GM13977 (cell line): Measurements from ENCODE around the gene GNAT1.

Source experiments
- DNase-seq: peaks from one replicate; pipeline ENCODE4 v3.0.0; 2012; ENCODE audit warnings: low spot score
- in situ Hi-C: fragments of 300-500 bp; cut with MboI; formaldehyde crosslinking; loops from one replicate; pipeline ENCODE4 v1.12.0; 2022; ENCODE audit warnings: low sequenced_read_pairs, low pct_unique_long_range_greater_than_20kb, mixed read lengths, inconsistent platforms; ENCODE audit not compliant: unreplicated experiment
- TF ChIP-seq, protein P1 (sequence below): IDR thresholded peaks from 2 replicates; pipeline ENCODE4 v1.5.1; 2012; ENCODE audit warnings: mild to moderate bottlenecking, control low read depth; ENCODE audit not compliant: insufficient read depth; ENCODE audit errors: extremely low read depth, missing control alignments

GNAT1 gene

DNA sequence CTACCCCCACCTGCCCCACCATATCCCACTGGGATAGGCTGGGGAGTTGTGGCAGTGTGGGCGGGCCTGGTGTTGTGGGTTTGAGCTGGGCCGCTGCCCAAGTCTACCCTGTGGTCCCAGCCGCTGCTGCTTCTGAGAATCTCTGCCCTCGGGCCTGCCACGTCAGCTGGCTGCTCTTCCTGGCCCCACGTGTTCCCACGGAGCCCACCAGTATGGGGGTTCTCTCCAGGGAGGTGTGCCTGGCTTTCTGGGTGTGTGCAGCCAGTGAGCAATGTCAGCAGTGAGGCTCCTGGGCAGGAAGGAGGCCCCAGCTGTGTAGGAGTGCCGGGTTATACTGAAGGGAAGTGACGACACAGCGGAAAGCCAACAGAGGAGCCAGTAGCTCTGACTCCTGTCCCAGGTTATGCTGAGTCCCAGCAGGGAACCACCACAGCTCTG, 55.1 kb downstream of the GNAT1 start:
- peak; percentile 77 for DNase-seq
- TF ChIP-seq, protein P1, sequence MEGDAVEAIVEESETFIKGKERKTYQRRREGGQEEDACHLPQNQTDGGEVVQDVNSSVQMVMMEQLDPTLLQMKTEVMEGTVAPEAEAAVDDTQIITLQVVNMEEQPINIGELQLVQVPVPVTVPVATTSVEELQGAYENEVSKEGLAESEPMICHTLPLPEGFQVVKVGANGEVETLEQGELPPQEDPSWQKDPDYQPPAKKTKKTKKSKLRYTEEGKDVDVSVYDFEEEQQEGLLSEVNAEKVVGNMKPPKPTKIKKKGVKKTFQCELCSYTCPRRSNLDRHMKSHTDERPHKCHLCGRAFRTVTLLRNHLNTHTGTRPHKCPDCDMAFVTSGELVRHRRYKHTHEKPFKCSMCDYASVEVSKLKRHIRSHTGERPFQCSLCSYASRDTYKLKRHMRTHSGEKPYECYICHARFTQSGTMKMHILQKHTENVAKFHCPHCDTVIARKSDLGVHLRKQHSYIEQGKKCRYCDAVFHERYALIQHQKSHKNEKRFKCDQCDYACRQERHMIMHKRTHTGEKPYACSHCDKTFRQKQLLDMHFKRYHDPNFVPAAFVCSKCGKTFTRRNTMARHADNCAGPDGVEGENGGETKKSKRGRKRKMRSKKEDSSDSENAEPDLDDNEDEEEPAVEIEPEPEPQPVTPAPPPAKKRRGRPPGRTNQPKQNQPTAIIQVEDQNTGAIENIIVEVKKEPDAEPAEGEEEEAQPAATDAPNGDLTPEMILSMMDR = no peak
- in situ Hi-C loops = no loop called here
